ENCODE results near the gene FOXK1. TPM values are rescaled to one million over a fixed set of nuclear protein-coding genes. Genes with fewer than 3 reads are reported as not detected.

FOXK1 gene
- polyA plus RNA-seq, 1 experiment, result 3.3 TPM

DNA sequence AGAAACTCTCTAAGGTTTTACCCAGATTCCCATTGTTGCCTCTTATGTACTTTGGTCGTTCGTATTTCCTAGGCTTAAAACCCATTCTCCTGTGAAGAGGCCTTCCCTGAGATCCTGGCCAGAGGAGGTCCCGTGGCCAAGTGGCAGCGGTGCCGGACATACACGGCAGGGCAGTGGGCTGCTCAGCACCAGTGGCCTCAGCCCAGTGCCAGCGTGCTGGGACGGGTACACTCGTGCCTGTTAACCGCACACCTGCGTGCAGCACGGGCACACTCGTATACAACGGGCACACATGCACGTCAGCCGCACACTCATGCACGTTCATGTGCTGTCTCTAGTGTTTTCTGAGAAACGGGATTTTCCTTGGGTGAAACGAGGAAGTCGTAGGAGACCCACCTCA lies 40.2 kb downstream of the FOXK1 start:
- Histone ChIP-seq H3K36me3 (ENCODE audit: control insufficient read depth, insufficient read depth, low read length) (peaks cover 6% of the 10 kb centered on the region), H3K27me3 (ENCODE audit: control insufficient read depth, insufficient read depth, low read length) (no peaks in the 10 kb centered on the region), H3K4me3 (ENCODE audit: low read depth, low read length) (no peak overlapping the region)
- CTCF ChIA-PET, result no interaction called here
- POLR2A ChIA-PET, result no interaction called here
- DNase-seq (ENCODE audit: low read depth), result no peak
- TF ChIP-seq, protein P1, sequence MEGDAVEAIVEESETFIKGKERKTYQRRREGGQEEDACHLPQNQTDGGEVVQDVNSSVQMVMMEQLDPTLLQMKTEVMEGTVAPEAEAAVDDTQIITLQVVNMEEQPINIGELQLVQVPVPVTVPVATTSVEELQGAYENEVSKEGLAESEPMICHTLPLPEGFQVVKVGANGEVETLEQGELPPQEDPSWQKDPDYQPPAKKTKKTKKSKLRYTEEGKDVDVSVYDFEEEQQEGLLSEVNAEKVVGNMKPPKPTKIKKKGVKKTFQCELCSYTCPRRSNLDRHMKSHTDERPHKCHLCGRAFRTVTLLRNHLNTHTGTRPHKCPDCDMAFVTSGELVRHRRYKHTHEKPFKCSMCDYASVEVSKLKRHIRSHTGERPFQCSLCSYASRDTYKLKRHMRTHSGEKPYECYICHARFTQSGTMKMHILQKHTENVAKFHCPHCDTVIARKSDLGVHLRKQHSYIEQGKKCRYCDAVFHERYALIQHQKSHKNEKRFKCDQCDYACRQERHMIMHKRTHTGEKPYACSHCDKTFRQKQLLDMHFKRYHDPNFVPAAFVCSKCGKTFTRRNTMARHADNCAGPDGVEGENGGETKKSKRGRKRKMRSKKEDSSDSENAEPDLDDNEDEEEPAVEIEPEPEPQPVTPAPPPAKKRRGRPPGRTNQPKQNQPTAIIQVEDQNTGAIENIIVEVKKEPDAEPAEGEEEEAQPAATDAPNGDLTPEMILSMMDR (IDR thresholded peaks at IDR 0.05; ENCODE audit: insufficient read depth, low read depth, low read length), result no peak

DNA sequence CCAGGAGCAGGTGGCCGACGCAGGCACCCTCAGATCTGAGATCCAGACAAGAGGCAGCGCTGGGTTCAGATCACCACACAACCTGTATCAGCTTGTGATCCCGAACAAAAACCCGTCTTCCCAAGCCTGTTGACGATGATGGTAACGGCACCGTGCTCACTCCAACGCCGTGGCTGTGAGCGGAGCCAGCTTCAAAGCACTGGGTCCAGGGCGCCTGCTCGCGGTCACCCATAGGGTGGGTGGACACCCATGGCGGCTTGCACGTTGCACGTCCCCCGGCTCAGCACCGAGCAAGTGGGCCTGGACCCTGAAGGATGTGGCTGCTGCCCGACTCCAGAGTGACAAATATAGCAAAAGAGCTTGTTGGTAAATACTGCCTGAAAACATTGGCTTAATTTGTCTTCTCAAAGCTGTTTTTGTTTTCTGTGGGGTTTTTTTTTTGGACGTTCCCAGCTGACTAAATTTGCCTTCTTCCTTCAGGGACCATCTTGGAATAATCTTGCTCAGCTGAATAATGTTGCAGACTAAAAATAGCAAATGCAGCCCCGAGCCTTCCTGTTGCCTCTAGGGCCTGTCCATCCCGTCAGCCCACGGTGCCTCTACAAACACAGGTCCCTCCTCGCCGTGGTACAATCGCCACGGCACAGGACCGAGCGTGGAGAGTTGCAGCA lies 41.0 kb downstream of the FOXK1 start:
- DNase-seq (ENCODE audit: low read depth), result no peak
- ChIA-PET CTCF (no interaction called here), POLR2A (no interaction called here)
- TF ChIP-seq, protein P1 (IDR thresholded peaks at IDR 0.05; ENCODE audit: insufficient read depth, low read depth, low read length), result no peak
- peaks cover 8% of the 10 kb centered on the region for H3K36me3 ChIP-seq (ENCODE audit: control insufficient read depth, insufficient read depth, low read length)
- no peaks in the 10 kb centered on the region for H3K27me3 ChIP-seq (ENCODE audit: control insufficient read depth, insufficient read depth, low read length)
- no peak overlapping the region for H3K4me3 ChIP-seq (ENCODE audit: low read depth, low read length)

DNA sequence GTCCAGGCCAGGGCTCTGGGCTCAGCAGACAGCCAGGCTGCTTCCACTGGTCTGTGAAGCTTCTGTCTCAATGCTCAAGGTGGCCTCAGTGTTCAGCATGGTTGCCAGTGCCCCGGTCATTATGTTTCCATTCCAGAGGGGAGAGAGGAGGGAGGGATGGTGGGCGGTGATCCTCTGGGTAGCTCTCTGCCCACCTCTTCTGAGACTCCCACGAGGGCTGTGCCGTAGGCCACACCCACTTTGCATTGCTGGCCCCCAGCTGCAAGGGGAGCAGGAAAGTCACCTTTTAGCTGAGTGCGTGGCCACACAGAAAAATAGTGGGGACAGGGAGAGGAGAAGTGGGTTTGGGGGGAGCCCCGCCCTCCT lies 42.5 kb downstream of the FOXK1 start:
- CTCF ChIA-PET, result interaction anchor here (0.9 to 1.5 kb wide), 7 partner anchors 11 to 93 kb away, joined by 3 to 5 read pairs (median 4); no protein-coding TSS in a partner anchor

DNA sequence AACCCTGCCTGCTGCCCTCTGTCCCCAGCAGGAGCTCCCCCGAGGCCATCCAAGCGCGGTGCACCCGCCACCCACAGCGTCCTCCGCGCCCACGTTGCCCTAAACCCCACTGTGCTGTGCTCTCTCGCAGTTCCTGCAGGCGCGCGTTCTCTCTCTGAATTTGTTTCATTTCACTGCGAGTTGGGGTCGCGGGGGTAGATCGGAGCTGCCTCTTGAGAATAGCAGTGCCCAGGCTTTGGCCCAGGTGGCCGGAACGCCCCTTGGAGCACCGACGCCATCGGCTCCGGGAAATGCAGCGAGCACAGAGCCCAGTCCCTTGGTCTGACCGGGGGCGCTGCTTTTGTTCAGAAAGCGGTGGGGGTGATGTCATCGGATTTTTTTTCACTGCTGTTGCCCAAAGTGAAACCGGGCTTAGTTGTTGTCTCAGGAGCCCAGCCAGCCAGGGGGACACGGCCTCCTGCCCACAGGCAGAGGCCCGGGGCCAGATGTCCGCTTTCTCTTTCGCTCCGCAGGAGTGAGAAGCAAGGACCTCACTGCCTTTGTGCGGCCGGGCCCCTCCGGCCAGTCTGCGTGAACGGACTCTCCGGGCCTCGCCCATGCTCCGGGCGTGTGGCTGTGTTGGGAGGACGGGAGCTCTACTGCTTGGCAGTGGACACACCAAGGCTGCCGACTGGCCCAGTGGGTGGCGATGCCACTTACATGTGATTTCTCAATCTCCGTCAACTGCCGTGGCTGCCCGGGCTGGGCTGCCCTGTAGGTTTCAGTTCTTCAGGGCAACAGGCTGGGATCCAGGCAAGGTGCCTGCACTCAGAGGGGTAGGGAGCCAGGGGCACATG lies 43.1 kb downstream of the FOXK1 start:
- POLR2A ChIA-PET, result interaction anchor here (0.5 to 1.0 kb wide), 3 partner anchors 12 to 49 kb away, joined by 4 read pairs; no protein-coding TSS in a partner anchor
- Histone ChIP-seq H3K4me3 (ENCODE audit: low read depth, low read length) (peak overlapping the region; percentile 46), H3K27me3 (ENCODE audit: control insufficient read depth, insufficient read depth, low read length) (no peaks in the 10 kb centered on the region), H3K36me3 (ENCODE audit: control insufficient read depth, insufficient read depth, low read length) (peaks cover 7% of the 10 kb centered on the region)
- DNase-seq (ENCODE audit: low read depth), result peak; percentile 70
- CTCF ChIA-PET, result interaction anchor here (0.9 to 1.9 kb wide), 9 partner anchors 10 to 93 kb away, joined by 3 to 5 read pairs (median 4); no protein-coding TSS in a partner anchor
- TF ChIP-seq, protein P1 (IDR thresholded peaks at IDR 0.05; ENCODE audit: insufficient read depth, low read depth, low read length), result no peak

More for the DNA sequence above, 42.5 kb downstream of the FOXK1 start:
- TF ChIP-seq, protein P1 (IDR thresholded peaks at IDR 0.05; ENCODE audit: insufficient read depth, low read depth, low read length), result no peak
- Histone ChIP-seq H3K27me3 (ENCODE audit: control insufficient read depth, insufficient read depth, low read length) (no peaks in the 10 kb centered on the region), H3K36me3 (ENCODE audit: control insufficient read depth, insufficient read depth, low read length) (peaks cover 7% of the 10 kb centered on the region), H3K4me3 (ENCODE audit: low read depth, low read length) (peak overlapping the region; percentile 46)
- DNase-seq (ENCODE audit: low read depth), result no peak
- POLR2A ChIA-PET, result interaction anchor here (0.5 to 1.0 kb wide), 2 partner anchors 12 to 48 kb away, joined by 4 read pairs; no protein-coding TSS in a partner anchor
